ENCODE measurements around the gene TXNDC17.

DNA sequence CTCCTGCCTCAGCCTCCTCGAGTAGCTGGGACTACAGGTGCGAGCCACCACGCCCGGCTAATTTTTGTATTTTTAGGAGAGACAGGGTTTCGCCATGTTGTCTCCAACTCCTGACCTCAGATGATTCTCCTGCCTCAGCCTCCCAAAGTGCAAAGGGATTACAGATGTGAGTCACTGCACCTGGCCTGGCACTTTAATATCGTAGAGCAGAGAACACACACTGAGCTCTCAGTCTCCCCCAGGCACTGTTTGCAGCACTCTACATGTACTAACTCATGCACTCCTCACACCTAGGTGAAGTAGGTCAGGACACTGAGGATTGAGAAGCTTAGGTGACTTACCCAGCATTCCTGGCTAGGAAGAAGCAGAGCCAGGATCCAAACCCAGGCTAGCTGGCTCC, 25.7 kb downstream of the TXNDC17 start:
- no peak for TF ChIP-seq POLR2A (IDR thresholded peaks at IDR 0.05)
- TF ChIP-seq, protein P1, sequence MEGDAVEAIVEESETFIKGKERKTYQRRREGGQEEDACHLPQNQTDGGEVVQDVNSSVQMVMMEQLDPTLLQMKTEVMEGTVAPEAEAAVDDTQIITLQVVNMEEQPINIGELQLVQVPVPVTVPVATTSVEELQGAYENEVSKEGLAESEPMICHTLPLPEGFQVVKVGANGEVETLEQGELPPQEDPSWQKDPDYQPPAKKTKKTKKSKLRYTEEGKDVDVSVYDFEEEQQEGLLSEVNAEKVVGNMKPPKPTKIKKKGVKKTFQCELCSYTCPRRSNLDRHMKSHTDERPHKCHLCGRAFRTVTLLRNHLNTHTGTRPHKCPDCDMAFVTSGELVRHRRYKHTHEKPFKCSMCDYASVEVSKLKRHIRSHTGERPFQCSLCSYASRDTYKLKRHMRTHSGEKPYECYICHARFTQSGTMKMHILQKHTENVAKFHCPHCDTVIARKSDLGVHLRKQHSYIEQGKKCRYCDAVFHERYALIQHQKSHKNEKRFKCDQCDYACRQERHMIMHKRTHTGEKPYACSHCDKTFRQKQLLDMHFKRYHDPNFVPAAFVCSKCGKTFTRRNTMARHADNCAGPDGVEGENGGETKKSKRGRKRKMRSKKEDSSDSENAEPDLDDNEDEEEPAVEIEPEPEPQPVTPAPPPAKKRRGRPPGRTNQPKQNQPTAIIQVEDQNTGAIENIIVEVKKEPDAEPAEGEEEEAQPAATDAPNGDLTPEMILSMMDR (IDR thresholded peaks at IDR 0.05) = no peak
